GM12864 (cell line): ENCODE data around the gene CYP17A1.
A peak's percentile ranks its signal among the peaks of the same experiment; 100 is the strongest.
"Not testable (repeated sequence)": the region's sequence is repeated elsewhere in the genome, so short reads cannot be mapped to it uniquely, and the experiment has no call there.

Source experiments
- DNase-seq: peaks from one replicate; pipeline ENCODE4 v3.0.0-alpha.2; 2011; ENCODE audit warnings: low read depth
- H3K4me3 ChIP-seq: 2 replicates; pipeline ENCODE4 v1.5.1; 2011; ENCODE audit warnings: mild to moderate bottlenecking, low read depth, low read length, control low read depth
- TF ChIP-seq, protein P1 (sequence below): IDR thresholded peaks from 2 replicates; pipeline ENCODE4 v1.5.1; 2011; ENCODE audit warnings: low read depth, mild to moderate bottlenecking, moderate library complexity, low read length, control low read depth, inconsistent platforms; ENCODE audit errors: missing control alignments

The CYP17A1 gene

DNA sequence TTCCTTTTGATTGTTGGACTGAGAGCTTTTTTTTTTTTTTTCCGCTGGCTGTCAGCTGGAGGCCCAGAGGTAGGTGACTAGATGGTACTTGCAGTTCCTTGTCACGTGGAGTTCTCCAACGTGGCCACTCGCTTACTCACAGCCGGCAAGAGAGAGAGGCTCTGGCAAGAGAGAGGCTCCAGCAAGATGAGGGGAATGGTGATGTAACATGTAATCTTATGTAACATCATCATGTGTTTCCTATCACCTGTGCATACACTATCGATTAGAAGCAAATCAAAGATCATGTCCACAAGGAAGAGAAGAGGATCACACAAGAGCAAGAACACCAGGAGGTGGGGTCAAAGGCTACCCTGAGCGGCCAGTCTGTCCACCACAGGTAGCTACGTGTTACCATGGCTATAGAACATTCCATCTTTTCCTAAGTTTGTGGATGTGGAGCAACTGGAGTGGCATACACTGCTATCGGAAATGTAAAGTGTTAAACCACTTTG lies 12.9 kb upstream of the CYP17A1 start:
- H3K4me3 ChIP-seq, result no peak overlapping the region
- DNase-seq, result no peak
- TF ChIP-seq, protein P1, sequence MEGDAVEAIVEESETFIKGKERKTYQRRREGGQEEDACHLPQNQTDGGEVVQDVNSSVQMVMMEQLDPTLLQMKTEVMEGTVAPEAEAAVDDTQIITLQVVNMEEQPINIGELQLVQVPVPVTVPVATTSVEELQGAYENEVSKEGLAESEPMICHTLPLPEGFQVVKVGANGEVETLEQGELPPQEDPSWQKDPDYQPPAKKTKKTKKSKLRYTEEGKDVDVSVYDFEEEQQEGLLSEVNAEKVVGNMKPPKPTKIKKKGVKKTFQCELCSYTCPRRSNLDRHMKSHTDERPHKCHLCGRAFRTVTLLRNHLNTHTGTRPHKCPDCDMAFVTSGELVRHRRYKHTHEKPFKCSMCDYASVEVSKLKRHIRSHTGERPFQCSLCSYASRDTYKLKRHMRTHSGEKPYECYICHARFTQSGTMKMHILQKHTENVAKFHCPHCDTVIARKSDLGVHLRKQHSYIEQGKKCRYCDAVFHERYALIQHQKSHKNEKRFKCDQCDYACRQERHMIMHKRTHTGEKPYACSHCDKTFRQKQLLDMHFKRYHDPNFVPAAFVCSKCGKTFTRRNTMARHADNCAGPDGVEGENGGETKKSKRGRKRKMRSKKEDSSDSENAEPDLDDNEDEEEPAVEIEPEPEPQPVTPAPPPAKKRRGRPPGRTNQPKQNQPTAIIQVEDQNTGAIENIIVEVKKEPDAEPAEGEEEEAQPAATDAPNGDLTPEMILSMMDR, result no peak

DNA sequence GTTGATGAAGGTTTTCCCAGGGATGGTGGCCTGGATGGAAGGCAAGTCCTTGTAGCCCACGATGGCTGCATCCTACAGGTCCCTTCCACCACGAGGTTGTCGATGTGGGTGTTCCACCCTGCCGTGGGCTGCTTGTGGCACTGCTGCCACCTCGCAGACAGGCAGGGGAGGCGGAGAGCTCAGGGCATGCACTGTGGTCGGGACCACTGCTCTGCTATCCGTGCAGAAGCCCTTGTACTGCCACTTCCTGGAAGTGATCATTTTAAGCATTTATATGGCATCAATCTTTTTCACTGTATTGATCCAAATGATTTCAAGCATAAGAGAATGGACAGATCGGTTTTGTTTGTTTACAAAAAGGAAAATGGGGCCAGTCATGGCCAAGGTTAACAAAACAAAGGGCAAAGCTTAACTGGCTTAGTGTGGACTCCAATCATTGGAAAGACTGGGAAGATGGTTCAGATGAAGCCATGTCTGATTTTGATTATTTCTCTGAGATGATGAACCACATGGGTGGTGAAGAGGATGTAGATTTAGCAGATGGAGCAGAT lies 8.2 kb upstream of the CYP17A1 start:
- no peak for DNase-seq
- H3K4me3 ChIP-seq, result no peak overlapping the region
- TF ChIP-seq, protein P1, result no peak

DNA sequence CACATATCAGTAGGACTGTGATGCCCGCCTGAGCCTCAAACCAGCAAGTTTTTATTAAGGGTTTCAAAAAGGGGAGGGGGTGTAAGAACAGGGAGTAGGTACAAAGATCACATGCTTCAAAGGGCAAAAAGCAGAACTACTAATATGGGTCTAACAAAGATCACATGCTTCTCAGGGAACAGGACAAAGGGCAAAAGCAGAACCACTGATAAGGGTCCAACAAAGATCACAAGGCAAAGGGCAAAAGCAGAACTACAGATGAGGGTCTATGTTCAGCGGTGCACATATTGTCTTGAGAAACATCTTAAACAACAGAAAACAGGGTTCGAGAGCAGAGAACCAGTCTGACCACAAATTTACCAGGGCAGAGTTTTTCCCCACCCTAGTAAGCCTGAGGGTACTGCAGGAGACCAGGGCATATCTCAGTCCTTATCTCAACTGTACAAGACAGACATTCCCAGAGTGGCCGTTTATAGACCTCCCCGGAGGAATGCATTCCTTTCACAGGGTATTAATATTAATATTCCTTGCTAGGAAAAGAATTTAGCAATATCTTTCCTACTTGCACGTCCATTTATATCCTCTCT lies 7.1 kb upstream of the CYP17A1 start:
- DNase-seq, H3K4me3 ChIP-seq: not testable (repeated sequence)

DNA sequence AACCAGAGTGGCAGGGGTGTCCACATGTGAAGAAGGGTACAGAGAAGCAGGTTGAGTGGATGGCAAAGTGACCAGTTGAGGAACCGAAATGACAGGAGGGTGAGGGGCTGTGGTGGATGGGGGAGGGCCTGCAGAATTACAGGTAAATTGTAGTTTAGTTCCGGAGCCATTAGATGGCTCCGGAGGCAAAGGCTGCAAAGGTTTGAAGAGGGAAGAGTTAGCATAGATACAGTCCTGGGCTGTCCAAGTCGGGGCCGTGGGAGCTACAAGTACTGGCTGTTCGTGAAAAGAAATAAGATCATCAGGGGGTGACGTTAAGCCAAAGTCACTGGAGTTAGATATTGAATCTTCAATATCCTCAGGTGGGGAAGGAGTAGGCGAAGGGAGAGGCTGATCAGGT lies 5.9 kb upstream of the CYP17A1 start:
- H3K4me3 ChIP-seq, DNase-seq: not testable (repeated sequence)

DNA sequence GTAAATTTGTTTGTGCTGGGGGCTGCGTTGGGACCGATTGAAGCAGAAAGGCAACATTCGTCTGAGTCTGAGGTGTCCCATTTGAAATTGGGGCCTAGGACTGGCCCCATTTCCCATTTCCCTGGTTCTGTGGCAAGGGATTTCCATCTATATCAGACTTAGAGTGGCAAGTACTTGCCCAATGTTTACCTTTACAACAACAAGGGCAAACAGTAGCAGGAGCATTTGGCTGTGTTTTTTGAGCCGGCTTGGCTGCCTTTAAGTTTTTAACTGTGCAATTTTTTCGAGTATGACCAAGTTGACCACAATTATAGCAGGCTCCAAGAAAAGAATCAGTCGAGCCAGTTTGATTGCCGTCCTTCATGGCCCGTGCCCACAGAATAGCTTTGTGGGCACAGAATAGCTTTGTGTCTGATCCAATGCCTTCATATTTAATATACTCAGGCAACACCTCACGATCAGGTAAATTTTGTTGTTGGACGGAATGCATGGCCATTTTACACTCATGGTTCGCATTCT lies 4.7 kb upstream of the CYP17A1 start:
- DNase-seq, result no peak
- TF ChIP-seq, protein P1, result no peak
- no peak overlapping the region for H3K4me3 ChIP-seq

DNA sequence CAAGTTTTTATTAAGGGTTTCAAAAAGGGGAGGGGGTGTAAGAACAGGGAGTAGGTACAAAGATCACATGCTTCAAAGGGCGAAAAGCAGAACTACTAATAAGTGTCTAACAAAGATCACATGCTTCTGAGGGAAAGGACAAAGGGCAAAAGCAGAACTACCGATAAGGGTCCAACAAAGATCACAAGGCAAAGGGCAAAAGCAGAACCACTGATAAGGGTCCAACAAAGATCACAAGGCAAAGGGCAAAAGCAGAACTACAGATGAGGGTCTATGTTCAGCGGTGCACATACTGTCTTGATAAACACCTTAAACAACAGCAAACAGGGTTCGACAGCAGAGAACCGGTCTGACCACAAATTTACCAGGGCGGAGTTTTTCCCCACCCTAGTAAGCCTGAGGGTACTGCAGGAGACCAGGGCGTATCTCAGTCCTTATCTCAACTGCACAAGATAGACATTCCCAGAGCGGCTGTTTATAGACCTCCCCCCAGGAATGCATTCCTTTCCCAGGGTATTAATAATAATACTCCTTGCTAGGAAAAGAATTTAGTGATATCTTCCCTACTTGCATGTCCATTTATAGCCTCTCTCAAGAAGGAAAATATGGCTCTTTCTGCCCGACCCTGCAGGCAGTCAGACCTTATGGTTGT lies 1.2 kb upstream of the CYP17A1 start:
- not testable (repeated sequence) for H3K4me3 ChIP-seq, DNase-seq

DNA sequence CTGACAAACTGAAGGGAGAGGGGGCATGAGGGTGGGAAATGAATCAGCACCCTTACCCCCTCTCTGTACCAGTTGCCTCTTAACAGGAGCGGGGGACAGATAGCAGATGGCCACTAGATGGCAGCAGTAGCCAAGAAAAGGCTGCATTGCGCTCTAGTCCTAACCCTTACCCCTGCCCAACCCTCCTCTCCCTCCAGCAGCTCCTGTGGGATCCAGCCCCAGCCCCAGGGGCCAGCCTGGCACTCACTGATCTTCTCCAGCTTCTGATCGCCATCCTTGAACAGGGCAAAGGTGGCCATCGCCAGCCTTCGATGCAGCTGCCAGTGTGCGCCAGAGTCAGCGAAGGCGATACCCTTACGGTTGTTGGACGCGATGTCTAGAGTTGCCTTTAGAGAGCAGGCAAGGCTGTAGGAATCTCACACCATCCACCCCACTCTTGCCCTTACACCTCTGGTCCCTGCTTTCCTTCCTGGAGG lies 2.2 kb downstream of the CYP17A1 start:
- H3K4me3 ChIP-seq, result no peak overlapping the region
- TF ChIP-seq, protein P1, result peak; percentile 93
- DNase-seq, result peak; percentile 30

DNA sequence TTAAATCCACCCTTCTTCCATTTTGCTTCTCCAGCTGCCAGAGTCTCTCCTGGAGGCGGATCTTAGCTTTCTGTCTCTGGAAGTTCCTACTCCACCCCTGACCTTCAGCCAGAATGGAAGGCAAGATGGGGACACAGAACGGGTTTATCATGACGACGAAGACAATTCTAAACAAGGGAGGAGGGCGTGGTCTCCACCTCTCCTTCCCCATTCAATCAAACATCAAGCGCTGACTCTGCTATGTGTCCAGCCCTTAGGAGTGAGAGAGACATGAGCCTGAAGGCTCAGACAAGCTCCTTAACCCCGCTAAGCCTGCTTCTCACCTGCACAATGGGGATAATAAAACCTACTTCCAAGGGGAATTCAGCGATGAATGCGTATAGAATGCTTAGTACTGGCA lies 3.1 kb downstream of the CYP17A1 start:
- no peak overlapping the region for H3K4me3 ChIP-seq
- DNase-seq, result no peak
- TF ChIP-seq, protein P1, result no peak
